ENCODE data around the gene MEF2C. TPM values are rescaled to one million over a fixed set of nuclear protein-coding genes. Genes with fewer than 3 reads are reported as not detected.

MEF2C gene
- total and polyA plus RNA-seq, 2 experiments from 2014 or later = 0.97 to 1.6 TPM

- Mint-ChIP-seq H3K4me1 (peaks cover 5% of the 10 kb centered on the region; the same call in 1 of the 3 replicates), H3K27me3 (ENCODE audit: insufficient read depth, low read depth, poor library complexity) (no peaks in the 10 kb centered on the region), H3K4me3 (no peak overlapping the region), H3K36me3 (ENCODE audit: low read depth) (no peaks in the 10 kb centered on the region), H3K9me3 (no peaks in the 10 kb centered on the region), H3K27ac (no peak overlapping the region)
- no peak overlapping the region for H3K4me2 ChIP-seq
- no peaks in the 10 kb centered on the region for H3K36me3 ChIP-seq (ENCODE audit: insufficient read depth)
- no peaks in the 10 kb centered on the region for H3K27me3 ChIP-seq (ENCODE audit: insufficient read depth)
- H3K9me2 ChIP-seq (ENCODE audit: insufficient read depth) = no peaks in the 10 kb centered on the region
- H3K27ac ChIP-seq (ENCODE audit: low read depth) = no peak overlapping the region
- TF ChIP-seq JUNB (IDR thresholded peaks at IDR 0.05; ENCODE audit: unreplicated experiment) (no peak), EZH2phosphoT487 (IDR thresholded peaks at IDR 0.05; ENCODE audit: unreplicated experiment) (no peak), STAT1 (IDR thresholded peaks at IDR 0.05; ENCODE audit: unreplicated experiment) (no peak), EZH2 (IDR thresholded peaks at IDR 0.05; ENCODE audit: low read depth, unreplicated experiment) (no peak), ZNF462 (CRISPR knock-in tag; IDR thresholded peaks at IDR 0.05) (no peak), ETS1 (IDR thresholded peaks at IDR 0.05) (no peak), NANOG (IDR thresholded peaks at IDR 0.05; ENCODE audit: borderline replicate concordance) (no peak), CTCF (conservative IDR thresholded peaks at IDR 0.05; ENCODE audit: low read depth in 2 of 2) (no peak), ZNF114 (CRISPR knock-in tag; IDR thresholded peaks at IDR 0.05) (no peak), ZNF331 (CRISPR knock-in tag; IDR thresholded peaks at IDR 0.05; ENCODE audit: low read depth) (no peak), POLR2AphosphoS5 (IDR thresholded peaks at IDR 0.05; ENCODE audit: low read depth) (no peak), REST (IDR thresholded peaks at IDR 0.05; ENCODE audit: unreplicated experiment) (no peak), CREB1 (CRISPR knock-in tag; IDR thresholded peaks at IDR 0.05; ENCODE audit: low read depth) (no peak)
- H3F3A ChIP-seq (replicated peaks; ENCODE audit: low read depth) = no peaks in the 10 kb centered on the region
- no peak overlapping the region for H2AFZ ChIP-seq
- H3K4me3 ChIP-seq = no peak overlapping the region
- no peaks in the 10 kb centered on the region for H3K4me1 ChIP-seq (ENCODE audit: insufficient read depth)
- no peaks in the 10 kb centered on the region for H3K79me2 ChIP-seq (replicated peaks; ENCODE audit: insufficient read depth)
- no peaks in the 10 kb centered on the region for H4K20me1 ChIP-seq (replicated peaks; ENCODE audit: insufficient read depth)
- no peak for ATAC-seq
- DNase-seq (ENCODE audit: low spot score) = no peak
Observed at GRCh38 chr5:88803309-88803708, 79.7 kb downstream of the MEF2C start.
